Right kidney (tissue), 1 donor: ENCODE data around the gene TMCC1.
"Not testable (repeated sequence)": the region's sequence is repeated elsewhere in the genome, so short reads cannot be mapped to it uniquely, and the experiment has no call there.

Experiments
- DNase-seq: peaks from one replicate; pipeline ENCODE4 v3.0.0-alpha.2; 2016

TMCC1 gene

DNA sequence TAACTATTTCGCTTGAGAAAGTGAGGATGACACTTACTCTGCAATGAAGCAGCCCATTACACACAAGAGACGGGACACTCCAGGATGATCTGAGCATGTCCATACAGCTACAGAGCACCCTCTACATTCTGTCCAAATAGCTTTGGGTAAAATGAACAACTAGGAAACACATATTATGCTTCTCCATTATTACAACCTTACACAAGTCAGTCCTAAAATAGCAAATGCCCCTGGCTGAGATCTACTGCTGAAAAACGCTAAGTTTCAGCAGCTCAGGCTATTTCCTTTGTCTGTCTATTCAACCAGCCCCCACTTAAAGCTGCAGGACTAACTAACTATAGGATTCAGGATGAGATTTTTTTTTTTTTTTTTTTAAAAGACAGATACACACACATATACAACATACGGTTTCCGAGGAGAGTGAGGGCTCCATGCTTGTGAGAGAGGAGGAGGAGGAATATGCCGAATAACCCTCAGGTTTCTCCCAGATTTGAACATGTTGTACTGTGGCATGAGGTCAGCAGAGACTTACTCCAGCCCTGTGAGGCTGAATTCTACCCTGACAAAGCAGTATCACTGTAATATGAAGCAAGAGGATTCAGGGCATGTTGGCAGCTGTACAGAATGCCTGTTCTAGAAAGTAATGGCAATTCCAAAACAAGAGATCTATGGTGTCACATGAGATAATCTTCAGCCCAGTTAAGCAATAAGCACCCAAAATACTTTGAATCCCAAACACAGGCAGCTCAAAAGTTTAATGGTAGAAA is 169.8 kb downstream of the TMCC1 start:
- DNase-seq, result no peak

DNA sequence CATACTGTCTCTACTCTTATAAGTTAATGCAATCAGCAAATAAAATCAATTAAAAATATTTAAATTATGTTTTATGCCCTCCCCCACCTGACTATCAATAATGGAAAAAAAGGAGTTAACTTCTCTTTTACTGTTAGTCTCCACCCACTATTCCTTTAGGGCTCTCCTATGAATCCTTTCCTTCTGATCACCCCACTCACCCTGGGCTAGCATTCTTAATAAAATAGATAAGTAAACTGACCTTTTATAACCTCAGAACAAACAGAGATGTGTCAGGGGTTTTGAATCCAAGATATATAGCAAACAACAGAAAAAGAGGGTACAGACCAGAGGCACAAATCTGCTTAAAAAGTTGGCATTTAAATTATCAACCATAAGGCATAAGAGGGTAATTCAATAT is 171.0 kb downstream of the TMCC1 start:
- no peak for DNase-seq

DNA sequence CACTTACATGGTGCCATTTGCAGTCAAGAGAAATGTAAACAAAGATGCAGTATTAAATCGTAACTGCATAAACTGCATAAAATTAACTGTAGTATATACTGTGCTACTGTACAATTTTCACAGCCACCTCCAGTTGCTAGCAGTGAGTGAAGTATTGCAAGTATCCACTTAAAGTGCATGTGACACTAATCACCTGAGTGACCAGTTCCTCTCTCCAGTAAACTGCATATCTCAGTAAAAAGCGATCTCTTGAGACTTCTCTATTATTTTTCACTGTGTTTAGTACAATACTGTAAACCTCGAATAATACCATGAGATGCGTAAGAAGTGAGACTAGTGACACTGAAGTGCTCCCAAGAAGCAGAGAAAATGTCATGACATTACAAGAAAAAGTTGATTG is 175.3 kb downstream of the TMCC1 start:
- no peak for DNase-seq

DNA sequence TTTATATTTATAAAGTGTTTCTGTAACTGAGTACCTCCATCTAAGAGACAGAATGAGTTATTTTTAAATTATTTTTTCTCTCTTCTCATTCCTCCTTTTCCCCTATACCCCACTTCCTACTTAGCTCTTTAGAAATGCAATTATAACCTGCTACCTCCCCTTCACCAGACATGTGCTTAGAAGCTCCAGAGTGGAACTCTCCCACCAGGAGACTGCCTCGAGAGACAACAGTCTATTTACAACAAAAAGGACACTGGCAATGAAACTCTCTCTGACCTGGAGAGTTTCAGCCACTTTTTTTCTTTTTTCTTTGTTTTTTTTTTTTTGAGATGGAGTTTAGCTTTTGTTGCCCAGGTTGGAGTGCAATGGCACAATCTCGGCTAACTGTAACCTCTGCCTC is 177.7 kb downstream of the TMCC1 start:
- no peak for DNase-seq

DNA sequence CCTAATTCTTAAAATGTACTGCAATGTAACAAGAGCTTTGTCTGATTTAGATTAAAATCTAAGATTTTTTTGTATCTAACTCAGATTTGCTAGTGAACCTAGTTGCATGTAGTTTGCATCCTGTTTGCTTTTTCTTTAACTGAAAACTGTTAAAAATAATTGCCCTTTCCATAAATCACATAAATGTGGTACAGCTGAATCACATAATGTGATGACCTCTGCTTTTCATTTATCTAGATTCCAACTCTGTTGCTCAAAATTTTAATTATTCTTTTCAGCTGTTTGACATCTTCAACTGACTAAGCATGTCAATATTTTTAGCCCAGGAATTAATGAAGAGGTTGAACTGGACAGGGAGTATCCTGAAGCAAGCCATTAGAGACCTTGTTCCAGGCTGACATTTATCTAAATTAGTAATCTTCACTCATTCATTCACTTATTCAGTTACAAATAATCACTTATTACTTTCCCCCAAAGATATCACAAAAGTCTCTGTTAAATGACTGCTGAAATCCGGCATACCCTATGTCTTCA is 185.1 kb downstream of the TMCC1 start:
- no peak for DNase-seq

DNA sequence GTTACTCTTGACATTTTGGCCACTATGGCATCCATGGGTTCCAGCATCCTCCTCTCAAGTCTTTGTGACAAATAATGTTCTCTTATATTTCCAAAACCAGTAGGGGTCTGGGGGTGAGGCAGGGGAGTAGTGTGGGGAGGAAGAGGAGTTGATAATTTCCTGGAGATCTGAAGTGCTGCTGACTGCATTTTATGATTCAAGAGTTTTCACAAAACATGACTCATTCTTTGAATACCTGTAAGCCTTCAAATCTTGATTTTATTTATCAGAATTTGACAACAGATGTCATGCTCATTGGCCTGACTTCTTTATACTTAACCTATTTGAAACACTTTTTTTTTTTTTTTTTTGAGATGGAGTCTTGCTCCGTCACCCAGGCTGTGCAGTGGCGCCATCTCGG is 188.2 kb downstream of the TMCC1 start:
- no peak for DNase-seq

DNA sequence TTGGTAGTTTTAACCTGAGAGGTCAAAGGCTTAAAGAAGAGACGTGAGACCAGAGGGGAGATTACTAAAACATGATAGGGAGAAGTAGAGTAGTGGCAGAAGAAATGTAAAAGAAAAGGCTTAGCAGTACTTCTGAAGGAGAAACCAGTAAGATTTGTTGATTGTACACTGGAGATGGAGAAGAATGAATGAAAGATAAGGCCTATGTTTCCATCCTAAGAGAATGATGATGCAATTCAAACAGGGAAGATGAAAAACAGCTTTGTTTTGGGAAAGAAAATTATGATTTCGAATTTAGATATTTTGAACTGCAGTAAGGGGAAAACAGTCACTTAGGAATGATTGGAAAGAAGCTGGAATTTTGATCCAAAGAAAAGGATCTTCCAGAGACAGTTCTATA is 189.6 kb downstream of the TMCC1 start:
- no peak for DNase-seq

DNA sequence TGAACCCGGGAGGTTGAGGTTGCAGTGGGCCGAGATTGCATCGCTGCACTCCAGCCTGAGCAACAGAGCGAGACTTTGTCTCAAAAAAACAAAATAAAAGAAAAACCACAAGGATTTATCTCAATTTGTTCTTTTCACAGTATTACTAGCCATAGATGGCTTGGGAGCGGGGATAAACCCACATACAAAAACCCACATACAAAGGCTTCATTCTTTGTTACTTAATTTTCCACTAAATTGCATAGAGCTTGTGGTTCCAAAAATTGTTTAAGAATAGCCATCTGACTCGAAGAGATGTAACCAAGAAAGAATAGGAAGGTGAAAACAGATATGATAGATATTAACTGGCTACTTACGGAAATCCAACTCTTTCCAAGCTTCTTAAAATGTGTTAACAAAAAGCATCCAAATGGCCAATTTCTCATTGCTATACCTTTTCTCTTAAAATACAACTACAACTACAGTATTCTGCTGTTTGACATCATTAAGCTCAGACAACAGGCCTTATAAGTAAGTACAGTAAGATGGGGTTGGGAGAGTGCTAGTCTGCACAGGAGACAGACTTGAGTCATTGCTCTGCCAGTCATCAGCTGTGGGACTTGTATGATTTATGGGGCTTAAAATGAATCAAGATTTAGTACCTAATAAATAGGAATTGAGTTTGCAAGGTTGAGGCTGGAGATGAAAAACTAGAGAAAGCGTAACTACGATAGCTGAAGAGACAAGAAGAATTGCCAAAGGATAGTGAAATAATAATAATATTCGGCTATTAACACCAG is 190.4 kb downstream of the TMCC1 start:
- no peak for DNase-seq

DNA sequence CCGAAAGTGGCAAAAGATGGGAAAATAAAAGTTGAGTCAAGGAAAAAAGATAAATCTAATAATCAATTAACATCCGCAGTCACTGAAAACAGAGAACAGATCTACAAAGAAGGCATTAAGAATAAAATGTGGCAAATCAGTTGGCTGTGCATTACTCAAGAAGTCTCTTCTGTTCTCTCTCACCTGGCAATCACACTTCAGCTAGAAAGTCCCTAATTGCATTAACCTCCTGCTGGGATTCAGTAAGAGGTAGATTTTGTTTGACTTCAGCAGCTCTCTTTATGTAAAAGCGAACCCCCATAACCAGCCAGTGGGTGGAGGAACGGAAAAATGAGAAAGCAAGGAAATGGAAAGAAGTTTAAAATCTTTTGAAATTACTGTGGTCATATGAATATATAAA is 192.3 kb downstream of the TMCC1 start:
- DNase-seq, result no peak

DNA sequence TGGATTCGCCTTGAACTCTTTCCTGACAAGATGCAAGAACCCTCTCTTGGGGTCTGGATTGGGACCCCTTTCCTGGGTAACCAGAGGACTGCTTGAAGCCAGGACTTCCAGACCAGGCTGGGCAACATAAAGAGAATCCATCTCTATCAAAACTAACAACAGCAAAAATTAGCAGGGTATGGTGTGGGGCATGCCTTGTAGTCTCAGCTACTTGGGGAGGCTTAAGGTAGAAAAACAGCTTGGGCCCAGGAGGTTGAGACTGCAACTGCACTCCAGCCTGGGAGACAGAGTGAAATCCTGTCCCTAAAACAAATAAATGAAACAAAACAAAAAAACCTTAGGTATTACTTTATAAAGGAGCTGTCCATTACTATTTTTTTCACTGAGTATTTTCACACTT is 193.9 kb downstream of the TMCC1 start:
- DNase-seq, result no peak

DNA sequence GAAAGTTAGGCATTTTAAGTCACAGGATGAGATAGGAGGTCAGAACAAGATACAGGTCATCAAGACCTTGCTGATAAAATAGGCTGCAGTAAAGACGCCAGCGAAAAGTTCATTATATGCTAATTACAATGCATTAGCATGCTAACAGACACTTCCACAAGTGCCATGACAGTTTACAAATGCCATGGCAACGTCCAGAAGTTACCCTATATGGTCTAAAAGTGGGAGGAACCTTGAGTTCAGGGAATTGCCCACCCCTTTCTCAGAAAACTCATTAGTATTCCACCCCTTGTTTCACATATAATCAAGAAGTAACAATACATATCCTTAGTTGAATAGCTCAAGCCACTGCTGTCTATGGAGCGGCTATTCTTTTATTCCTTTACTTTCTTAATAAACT is 194.3 kb downstream of the TMCC1 start:
- no peak for DNase-seq

DNA sequence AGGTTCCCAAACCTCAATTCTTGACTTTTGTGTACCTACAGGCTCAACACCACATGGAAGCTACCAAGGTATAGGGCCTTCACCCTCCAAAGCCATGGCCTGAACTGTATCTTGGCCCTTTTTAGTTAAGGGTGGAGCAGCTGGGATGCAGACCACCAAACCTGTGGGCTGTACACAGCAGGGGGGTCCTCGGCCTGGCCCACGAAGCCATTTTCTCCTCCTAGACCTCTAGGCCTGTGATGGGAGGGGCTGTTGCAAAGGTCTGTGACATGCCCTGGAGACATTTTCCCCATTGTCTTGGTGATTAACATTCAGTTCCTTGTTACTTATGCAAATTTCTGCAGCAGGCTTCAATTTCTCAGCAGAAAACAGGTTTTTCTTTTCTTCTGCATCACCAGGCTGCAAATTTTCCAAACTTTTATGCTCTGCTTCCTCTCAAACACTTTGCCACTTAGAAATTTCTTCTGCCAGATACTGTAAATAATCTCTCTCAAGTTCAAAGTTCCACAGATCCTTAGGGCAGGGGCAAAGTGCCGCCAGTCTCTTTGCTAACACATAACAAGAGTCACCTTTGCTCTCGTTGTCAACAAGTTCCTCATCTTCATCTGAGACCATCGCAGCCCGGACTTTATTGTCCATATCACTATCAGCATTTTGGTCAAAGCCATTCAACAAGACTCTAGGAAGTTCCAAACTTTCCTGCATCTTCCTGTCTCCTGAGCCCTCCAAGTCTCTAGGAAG is 196.1 kb downstream of the TMCC1 start:
- DNase-seq, result no peak

DNA sequence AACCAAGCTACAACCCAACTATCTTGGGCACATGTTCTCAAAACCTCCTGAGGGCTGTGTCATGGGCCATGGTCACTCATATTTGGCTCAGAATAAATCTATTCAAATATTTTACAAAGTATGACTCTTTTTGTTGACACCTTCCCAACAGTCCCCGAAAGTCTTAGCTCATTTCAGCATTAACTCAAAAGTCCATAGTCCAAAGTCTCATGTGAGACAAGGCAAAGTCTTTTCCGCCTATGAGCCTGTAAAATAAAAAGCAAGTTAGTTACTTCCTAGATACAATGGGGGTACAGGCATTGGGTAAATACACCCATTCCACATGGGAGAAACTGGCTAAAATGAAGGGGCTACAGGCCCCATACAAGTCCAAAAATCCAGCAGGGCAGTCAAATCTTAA is 197.1 kb downstream of the TMCC1 start:
- not testable (repeated sequence) for DNase-seq

DNA sequence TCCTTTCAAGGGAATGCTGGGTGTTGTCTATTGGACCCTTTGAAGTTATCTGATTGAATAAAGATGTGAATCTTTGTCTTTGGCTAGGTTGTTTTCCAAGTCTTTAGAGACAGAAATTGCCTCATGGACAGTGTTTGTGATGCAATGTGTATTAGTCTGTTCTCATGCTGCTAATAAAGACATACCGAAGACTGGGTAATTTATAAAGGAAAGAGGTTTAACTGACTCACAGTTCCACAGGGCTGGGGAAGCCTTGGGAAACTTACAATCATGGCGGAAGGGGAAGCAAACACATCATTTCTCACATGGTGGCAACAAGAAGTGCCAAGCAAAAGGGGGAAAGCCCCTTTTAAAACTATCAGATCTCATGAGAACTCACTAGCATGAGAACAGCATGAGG is 198.3 kb downstream of the TMCC1 start:
- no peak for DNase-seq

DNA sequence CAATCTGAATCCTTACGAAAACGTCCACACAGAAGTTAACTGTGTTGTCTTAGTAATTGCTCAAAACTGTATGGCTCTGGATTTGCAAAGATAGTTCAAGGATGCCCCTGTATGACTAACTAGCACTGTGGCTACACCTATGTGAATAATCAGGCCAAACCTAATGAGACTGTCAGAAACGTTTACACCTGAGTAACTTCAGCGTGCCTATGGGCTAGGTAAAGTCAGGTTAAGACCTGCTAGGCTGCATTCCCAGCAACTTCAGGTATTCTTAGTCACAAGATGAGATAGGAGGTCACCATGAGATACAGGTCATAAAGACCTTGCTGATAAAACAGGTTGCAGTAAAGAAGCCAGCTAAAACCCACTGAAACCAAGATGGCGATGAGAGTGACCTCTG is 199.3 kb downstream of the TMCC1 start:
- no peak for DNase-seq

DNA sequence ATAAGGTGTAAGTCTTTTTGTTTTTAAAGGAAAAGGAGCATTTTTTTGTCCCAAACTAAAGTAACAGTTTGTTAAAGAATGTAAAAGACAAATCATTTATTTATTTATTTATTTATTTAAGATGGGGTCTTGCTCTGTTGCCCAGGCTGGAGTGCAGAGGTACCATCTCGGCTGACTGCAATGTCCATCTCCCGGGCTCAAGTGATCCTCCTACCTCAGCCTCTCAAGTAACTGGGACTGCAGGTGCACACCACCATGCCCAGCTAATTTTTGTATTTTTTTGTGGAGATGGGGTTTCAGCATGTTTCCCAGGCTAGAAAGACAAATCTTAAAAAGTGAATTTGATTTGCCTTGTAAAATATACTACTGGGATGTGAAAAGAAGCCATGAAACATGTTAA is 200.8 kb downstream of the TMCC1 start:
- no peak for DNase-seq

DNA sequence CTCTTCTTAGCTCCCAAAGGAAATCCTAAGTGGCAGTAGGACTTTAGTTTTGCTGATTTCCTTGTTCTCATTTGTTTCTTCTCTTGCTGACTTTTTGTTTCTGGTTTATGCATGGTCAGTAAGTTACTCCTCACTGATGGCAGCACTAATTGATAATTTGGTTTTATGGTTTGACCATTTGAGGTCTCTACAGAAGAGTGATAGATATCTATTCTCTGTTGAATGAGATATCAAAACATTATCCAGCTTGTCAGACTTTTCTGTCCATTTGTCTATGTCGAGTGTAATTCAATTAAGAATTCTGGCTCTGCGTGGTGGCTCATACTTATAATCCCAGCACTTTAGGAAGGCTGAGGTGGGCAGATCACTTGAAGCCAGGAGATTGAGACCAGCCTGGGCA is 202.5 kb downstream of the TMCC1 start:
- no peak for DNase-seq

DNA sequence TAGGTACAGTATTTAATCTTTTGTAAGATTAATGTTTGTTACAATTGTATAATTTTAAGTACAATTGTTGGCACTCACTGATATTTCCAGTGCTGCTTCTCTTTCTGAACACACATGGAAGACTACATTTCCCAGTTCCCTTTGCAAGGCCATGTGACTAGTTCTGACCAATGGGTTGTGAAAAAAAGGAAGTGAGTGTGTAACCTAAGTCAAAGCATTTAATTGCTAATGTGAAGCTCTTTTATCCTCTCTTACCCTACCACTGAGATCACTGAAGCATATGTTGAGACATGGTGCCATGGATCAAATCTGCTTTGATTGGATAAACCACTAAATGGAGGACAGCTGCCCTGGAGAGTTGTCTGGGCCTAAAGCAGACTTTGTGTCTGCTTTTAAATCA is 203.1 kb downstream of the TMCC1 start:
- peak; percentile 31 for DNase-seq

DNA sequence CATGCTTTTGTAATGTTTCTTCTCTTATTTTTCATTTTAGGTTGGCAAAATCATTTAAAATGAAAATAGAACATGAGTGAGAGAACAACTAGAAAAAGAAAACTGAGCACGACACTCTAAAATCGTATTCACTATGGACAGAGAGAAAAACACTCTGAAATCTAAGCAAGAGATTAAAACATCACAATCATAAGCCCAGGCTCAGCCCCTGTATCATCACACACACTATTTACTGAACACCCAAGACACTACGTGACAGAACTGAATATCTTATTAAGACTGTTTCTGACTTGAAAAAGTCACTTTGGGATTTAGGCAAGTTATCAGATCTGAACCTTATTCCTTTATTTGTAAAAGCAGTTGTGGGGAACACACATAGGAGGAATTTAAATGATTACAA is 204.5 kb downstream of the TMCC1 start:
- DNase-seq, result no peak

DNA sequence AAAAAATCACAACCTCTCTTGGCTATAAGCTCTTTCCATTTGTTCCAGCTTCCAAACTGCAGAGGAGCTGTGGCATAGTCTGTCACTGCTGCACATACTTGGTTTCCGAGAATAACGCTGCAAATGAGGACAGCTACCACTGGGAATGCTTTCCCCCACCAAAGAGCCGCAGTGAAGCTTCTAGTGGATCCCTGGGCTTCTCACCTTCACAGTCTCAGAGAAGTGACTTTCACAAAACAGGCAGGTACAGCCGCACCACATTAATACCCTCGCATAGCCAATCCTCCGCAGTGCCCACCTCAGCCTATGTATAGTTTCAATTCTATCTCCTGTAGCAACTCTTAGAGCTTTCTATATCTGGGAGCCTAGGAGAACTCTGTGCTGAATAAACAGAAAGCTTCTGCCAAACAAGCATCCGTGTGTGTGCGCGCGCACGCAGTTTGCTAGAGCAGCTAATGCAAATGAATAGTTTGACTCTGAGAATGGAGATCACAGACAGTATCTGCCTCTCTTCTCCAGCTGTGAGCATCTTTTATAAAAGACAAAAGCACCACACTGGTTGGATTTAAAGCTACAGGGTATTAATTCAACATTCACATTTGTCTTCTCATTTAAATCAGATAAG is 205.1 kb downstream of the TMCC1 start:
- DNase-seq, result peak; percentile 32

DNA sequence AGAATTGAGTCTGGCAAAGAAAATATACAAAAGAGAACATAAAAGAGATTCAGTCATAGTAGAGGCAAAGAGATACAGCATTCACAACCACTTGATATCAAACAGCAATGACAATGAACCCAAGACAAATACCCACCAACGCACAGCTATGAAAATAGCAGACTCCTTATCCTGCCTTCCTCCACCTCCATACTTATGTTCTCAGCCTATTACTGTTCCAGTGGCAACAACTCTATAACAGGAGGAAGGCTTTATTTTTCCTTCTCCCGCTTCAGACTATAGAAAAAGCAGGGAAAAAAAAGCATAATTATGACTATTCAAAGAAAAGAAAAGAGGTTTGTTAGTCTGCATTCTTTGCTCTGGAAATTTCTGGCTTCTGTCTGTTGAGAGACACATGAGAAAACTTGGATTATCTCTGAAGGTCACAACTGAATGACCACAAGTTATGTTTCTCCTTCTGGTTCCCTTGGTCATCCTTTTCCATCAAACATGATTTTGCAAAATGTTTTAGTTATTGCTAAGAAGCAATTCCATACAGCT is 205.9 kb downstream of the TMCC1 start:
- no peak for DNase-seq

DNA sequence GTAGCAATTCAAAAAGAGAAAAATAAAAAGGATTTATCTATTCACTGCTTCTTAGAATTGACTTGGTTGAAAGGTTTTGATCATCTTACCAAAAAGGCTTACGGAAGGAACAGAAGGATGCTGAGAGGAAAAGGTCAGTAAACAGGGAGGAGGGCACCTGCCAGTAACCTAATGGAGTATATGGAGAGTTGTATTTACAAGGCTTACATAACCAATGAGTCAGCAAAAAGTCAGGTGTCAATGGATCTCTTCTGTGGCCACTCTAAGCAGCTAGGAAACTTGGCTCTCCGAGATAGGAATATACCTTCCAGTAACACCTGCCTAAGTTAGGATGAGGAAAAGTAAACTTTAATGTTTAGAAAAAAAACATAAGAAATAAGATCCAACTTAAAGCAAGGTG is 206.6 kb downstream of the TMCC1 start:
- DNase-seq, result no peak
